Left ventricle myocardium superior (tissue), 1 donor: ENCODE measurements around the gene SIT1. TPM values are rescaled to one million over a fixed set of nuclear protein-coding genes. Genes with fewer than 3 reads are reported as not detected.
A peak's percentile ranks its signal among the peaks of the same experiment; 100 is the strongest.

Experiments used
- ATAC-seq: fragments of 200-7000 bp; cut with Tn5 transposase; one replicate; pipeline ENCODE4 v1.9.1; 2020; ENCODE audit warnings: mild to moderate bottlenecking, moderate library complexity
- DNase-seq: peaks from one replicate; pipeline ENCODE4 v3.0.0-alpha.2; 2020
- intact Hi-C: fragments of 100-400 bp; cut with micrococcal nuclease; formaldehyde crosslinking; loops from one replicate; pipeline ENCODE4 v1.11.0; 2022
- total RNA-seq: library from RNA; stranded (reverse); fragmentation: NEBNext Ultra II Directional; extraction: Animal tissue kit (Norgen Biotek cat#: 25700); gene quantifications from one replicate; pipeline ENCODE4 v1.2.1, GENCODE V29; 2021
- donor health status: DM: no; HTN: yes; CAD: no; lungs with severe emphysema.

SIT1 gene
- total RNA-seq, 1 donor from 2014 or later = 0.32 TPM

DNA sequence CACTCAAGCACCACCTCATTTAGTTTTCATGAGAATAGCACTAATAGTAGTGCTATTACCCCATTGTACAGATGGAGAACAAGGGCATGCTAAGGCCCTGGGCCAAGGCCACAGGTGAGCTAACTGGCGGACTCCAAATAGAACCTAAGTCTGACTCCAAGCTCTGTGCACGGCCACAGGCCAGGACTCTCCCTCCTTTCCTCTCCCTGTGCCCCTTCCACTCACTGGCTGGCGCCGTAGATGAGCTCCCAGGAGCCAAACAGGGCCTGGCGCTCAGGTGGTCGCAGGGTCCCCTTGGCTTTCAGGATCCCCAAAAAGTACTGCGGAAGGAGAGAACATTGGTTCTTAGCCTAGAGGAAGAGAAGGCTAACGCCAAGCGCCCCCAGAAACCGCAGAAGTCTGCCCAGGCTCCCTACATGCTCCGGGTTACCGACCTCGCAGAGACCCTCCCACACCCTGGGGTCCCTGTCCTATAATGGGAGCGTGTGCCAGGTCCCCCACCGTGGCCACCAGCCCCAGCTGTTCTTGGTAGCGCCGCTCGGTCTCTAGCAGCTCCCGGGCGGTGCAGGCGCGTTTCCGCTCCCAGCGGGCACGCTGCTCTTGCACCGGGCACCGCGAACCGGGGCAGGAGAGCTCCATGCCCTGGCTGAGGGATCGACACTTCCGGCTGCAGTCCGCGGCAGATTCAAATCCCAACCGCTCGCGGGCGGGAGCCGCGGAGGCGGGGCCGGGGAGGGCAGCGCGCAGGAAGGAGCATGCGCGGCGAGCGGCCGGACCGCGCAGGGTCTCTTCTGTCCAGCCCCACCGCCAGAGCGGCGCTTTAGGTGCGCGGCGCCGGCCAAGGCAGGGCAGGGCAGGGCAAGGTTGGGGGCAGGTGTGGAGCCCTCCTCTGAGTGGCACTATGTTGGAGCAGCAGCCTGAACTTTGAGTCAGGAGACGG lies 14.1 kb upstream of the SIT1 start, which contains the start of gene ARHGEF39:
TSS of gene ARHGEF39 (minus strand) at position 665 of the 940 bp plus-strand sequence. CDS start at position 639, 26 bp downstream.
- ATAC-seq (peak; percentile 84), DNase-seq (peak; percentile 90)
- intact Hi-C loops = no loop called here

DNA sequence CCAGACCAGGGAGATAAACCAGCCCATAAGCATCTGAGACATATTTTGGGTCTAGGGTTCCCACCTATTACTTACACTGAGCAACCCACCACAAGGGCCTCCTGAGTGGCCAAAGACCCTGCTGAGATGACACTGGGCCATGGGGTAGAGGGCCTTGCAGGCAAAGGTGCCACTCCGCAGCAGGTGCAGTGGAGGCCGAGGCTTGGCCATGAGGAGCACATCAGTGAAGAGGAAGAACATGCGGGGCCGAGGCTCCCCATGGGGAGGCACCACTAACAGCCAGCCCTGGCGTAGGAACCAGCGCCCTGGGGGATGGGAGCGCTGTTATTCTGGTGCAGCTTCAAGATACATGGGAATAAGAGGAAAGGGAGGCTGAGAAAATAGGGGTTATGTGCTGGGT lies 11.7 kb upstream of the SIT1 start:
- DNase-seq (no peak), ATAC-seq (no peak)
- intact Hi-C loops = no loop called here

DNA sequence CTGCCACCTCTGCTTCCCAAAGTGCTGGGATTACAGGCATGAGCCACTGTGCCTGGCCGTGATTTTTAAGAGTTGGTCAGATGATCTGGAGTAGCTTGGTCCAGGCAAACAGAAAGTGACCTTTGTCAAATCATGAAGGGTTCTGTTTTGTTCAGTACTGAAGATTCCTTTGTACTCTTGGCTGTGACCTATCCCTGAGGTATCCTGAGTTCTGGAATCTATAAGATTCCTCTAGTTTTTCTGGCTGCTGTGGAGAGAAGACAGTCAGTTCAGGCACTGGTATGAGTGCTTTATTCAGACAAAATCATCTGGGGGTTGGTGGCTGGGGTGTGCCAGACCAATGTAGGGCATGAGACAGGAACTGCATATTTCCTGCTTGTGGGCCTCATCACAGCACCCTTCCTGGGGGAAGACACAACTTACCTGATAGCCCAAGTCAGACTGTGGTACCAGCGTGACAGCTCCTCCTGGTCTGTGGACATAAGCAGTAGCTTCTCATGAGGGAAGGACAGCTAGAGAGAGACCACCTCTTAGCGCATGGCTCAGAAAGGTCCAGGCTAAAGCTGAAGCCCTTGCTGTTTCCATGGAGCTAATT lies 11.1 kb upstream of the SIT1 start:
- no peak for DNase-seq
- no peak for ATAC-seq
- intact Hi-C loops = no loop called here

- intact Hi-C loops = no loop called here
- ATAC-seq (no peak), DNase-seq (no peak)
Measured at GRCh38 chr9:35660966-35661415, 10.3 kb upstream of the SIT1 start.

DNA sequence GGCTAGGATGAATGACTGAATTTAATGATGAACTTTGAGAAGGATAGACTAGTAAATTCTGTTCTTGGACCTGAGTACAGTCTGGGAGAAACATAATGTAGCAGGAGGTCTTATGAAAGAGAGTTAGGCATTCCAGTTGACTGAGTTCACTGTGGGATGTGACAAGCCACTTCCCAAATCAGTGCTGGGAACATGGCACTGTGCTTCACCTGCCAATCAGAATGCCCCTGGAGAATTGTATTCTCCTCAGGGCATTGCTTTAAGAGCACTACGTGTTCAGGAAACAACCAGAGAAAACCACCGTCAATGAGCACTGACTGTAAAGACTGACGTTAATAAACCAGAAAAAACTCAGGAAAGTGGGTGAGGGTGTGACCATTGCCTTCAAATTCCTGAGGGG lies 8.6 kb upstream of the SIT1 start:
- DNase-seq (no peak), ATAC-seq (peak; percentile 28)
- intact Hi-C loops = no loop called here

GRCh38 chr9:35658968-35659220 lies 8.2 kb upstream of the SIT1 start:
- peak; percentile 7 for ATAC-seq
- intact Hi-C loops = no loop called here

GRCh38 chr9:35658137-35658967 lies 7.6 kb upstream of the SIT1 start, which contains the start of gene CCDC107:
Gene CCDC107 (plus strand): TSS chr9:35658292. CDS start chr9:35658380, 88 bp downstream.
- ATAC-seq = peak; percentile 83
- DNase-seq = peak; percentile 93
- intact Hi-C loops = no loop called here

More at GRCh38 chr9:35658968-35659220, 8.2 kb upstream of the SIT1 start:
- DNase-seq = peak; percentile 61

GRCh38 chr9:35657546-35658136 lies 6.9 kb upstream of the SIT1 start, which contains the start of gene RMRP:
Gene RMRP (minus strand): TSS chr9:35658019.
- intact Hi-C loops = no loop called here
- DNase-seq = peak; percentile 97
- ATAC-seq = peak; percentile 93

DNA sequence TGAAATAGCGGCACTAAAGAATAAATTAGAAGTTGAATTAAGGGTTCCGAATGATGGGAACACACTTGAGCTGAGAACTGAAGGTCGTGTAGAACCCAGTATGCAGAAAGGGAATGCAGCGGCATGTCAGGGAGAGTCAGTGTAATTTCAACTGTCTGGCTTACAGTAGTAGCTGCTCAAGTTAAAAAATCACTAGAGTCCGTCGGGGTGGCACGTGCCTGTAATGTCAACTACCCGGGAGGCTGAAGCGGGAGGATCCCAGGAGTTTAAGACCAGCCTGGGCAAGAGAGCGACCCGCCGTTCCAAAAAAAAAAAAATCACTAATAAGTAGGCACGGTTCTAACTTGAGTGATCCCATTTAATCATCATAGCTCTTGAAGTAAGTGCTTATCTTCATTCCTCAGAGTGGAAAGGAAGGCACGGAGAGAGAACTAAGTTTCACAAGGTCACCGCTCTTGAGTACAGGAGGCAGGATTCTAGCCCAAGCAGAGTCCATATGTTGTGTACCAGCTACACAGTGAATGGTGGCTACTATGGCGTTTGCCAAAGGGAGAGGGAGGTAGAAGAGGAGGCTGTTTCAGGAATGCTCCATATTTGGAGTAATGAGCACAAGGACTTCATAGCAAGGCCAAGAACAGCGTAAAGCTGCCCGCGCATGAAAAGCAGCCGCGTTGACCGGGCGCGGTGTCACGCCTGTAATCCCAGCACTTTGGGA lies 6.3 kb upstream of the SIT1 start:
- intact Hi-C loops = no loop called here
- ATAC-seq (peak; percentile 5), DNase-seq (no peak)

GRCh38 chr9:35656348-35656747 lies 5.6 kb upstream of the SIT1 start:
- intact Hi-C loops = no loop called here

GRCh38 chr9:35653611-35654010 lies 2.9 kb upstream of the SIT1 start:
- intact Hi-C loops = no loop called here
- DNase-seq (no peak), ATAC-seq (no peak)

More at GRCh38 chr9:35656348-35656747, 5.6 kb upstream of the SIT1 start:
- ATAC-seq (no peak), DNase-seq (no peak)

DNA sequence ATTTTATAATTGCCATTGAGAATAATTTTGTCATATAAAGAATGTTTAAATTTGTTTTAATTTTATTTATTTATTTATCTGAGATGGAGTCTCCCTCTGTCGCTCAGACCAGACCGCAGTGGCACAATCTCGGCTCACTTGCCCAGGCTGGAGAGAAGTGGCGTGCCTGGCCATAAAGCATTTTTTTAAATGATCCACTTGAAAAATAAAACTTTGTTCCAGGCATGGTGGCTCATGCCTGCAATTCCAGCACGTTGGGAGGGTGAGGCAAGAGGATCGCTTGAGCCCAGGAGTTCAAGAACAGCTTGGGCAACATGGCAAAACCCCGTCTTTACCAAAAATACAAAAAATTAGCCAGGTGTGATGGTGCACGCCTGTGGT lies 2.1 kb upstream of the SIT1 start:
- intact Hi-C loops = no loop called here
- ATAC-seq (no peak), DNase-seq (no peak)

GRCh38 chr9:35651956-35652828 lies 1.5 kb upstream of the SIT1 start:
- ATAC-seq (no peak), DNase-seq (no peak)
- intact Hi-C loops = no loop called here

DNA sequence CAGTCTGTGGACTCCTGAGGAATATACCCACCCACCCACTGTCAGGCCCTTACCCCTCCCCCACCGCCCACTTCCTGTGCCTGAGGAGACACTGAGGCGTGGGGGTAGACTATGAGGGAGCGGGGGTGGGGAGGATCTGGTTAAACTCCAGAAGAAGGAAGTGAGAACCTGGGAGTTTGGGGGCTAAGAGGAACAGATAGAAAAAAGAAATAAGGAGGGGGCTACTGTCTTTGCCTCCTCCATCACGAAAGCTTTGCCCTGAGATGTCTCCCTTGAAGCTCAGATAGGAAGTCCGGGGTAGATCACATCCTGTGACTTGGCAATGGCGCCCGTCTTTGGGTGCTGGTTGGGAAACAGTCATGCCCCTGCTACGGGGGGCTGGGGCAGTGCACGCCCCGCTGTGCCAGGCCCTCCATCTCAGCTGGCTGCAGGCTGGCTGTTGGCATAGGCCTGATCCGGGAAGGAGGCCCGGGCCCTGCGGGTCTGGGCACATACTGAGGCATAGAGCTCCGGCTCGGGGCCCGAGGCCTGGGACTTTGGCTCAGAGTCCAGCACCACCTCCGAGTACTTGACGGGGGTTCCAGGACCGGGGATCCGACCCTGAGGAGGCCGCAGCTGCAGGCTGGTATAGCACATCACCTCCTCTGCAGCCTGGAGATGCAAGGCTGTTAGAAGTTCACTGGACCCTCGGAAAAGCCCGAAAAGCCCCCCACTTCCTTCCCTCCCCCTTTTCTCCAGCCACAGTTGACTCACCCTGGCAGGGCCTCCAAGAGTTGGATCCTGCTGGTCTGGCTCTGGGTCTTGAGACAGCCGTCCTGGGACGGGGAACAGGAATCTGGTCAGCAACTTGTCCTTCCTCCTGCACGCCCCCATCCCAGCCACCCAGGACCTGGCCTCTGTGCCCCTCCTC lies 1.0 kb downstream of the SIT1 start:
- DNase-seq = peak; percentile 47
- intact Hi-C loops = no loop called here
- ATAC-seq = no peak

DNA sequence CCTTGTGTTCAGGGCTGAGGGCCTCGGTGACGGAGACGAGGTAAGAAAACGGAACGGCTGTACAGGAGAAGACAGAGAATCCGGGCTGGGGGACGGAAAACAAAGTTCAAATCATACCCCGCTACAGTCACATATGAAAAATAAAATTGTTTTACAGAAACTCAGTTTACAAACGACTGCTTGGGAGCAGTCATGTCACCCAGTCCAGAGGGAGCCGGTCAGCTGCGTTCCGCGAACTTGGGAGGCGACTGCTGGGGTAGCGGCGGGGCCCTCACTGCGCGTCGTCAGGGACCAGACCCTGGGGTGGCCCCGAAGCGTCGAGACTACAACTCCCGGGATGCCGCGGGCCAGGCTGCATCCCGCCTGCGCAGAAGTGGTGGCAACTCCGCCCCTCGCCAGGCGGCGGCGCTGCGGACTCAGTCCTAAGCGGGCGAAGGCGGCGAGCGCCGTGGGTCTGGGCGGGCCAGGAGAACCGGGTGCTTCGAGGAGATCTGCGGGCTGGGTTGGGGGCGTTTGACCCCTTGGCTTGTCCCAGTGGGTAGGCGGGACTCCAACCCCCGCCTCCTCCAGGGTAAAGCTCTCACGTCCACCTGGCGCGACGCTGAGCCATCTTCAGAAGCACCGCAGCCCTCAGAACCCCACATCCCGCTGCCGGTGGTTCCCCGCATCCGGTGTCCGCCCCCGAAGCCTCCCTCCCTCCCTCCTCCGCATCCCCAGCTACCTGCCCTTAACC lies 4.0 kb downstream of the SIT1 start:
- ATAC-seq (peak; percentile 97), DNase-seq (peak; percentile 96)
- intact Hi-C loops = no loop called here

DNA sequence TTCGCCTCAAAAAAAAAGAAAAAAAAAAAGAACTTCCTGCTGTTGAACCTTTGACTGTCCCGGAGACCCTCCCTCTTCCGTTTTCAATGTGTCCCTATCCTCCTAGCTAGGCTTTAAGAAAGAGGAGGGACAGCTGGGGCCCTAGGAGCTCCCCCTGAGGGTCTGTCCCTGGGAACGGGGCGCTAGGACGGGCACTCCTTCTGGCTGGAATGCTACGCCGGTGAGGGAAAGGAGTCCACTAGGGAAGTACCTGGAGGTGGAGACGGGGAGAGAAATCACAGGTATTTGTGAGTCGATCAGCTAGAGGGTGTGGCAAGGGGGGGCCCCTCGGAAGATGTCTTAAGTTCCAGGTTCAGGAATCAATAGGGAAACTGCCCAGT lies 4.6 kb downstream of the SIT1 start:
- ATAC-seq (peak; percentile 45), DNase-seq (no peak)
- intact Hi-C loops = no loop called here
